Neural cell (in vitro differentiated cells): ENCODE results near the gene PAX8.

Experiments
- CTCF ChIP-seq: fragments of 450-650 bp; IDR thresholded peaks from 2 replicates; pipeline ENCODE4 v1.5.1; 2014; ENCODE audit warnings: antibody characterized with exemption, mild to moderate bottlenecking, moderate library complexity; ENCODE audit not compliant: poor library complexity, severe bottlenecking
- EP300 ChIP-seq: fragments of 450-650 bp; conservative IDR thresholded peaks from 2 replicates; pipeline ENCODE4 v1.6.1; 2014; ENCODE audit warnings: antibody characterized with exemption, mild to moderate bottlenecking, moderate library complexity; ENCODE audit not compliant: poor library complexity, severe bottlenecking
- MXI1 ChIP-seq: fragments of 450-650 bp; conservative IDR thresholded peaks from 2 replicates; pipeline ENCODE4 v1.6.1; 2014; ENCODE audit warnings: antibody characterized with exemption, mild to moderate bottlenecking; ENCODE audit not compliant: poor library complexity, severe bottlenecking
- POLR2AphosphoS5 ChIP-seq: IDR thresholded peaks from 2 replicates; pipeline ENCODE4 v1.6.1; 2012

GRCh38 chr2:113276216-113276760, 2.4 kb downstream of the PAX8 start:
- TF ChIP-seq CTCF (no peak), EP300 (no peak), POLR2AphosphoS5 (no peak), MXI1 (no peak)
